Stimulated activated CD4-positive, alpha-beta T cell treated with anti-CD3 and anti-CD28 coated beads, Interleukin-4, amount 100 ng/mL, for 24 hours (primary cell): ENCODE results near the gene ARHGEF3.
"Not testable (repeated sequence)": the region's sequence is repeated elsewhere in the genome, so short reads cannot be mapped to it uniquely, and the experiment has no call there.

ENCODE experiments used
- DNase-seq: peaks from one replicate; pipeline ENCODE4 v3.0.0-alpha.2; 2020

Gene ARHGEF3

GRCh38 chr3:56720849-56721248 is 80.9 kb downstream of the ARHGEF3 start:
- DNase-seq, result no peak

GRCh38 chr3:56718809-56719208 is 82.9 kb downstream of the ARHGEF3 start:
- DNase-seq, result not testable (repeated sequence)

GRCh38 chr3:56711344-56711743 is 90.4 kb downstream of the ARHGEF3 start:
- no peak for DNase-seq

GRCh38 chr3:56707412-56707811 is 94.3 kb downstream of the ARHGEF3 start:
- peak; percentile 36 for DNase-seq

GRCh38 chr3:56706629-56707028 is 95.1 kb downstream of the ARHGEF3 start:
- DNase-seq, result no peak

- no peak for DNase-seq
Measured at GRCh38 chr3:56704706-56705105, 97.0 kb downstream of the ARHGEF3 start.

- DNase-seq, result peak; percentile 67
Measured at GRCh38 chr3:56702490-56703315, 99.0 kb downstream of the ARHGEF3 start.

- no peak for DNase-seq
Measured at GRCh38 chr3:56700151-56700550, 101.6 kb downstream of the ARHGEF3 start.

- DNase-seq, result no peak
Measured at GRCh38 chr3:56694867-56695683, 106.7 kb downstream of the ARHGEF3 start.

- no peak for DNase-seq
Measured at GRCh38 chr3:56693750-56694149, 108.0 kb downstream of the ARHGEF3 start.

GRCh38 chr3:56692520-56693433 is 109.0 kb downstream of the ARHGEF3 start:
- peak; percentile 36 for DNase-seq

GRCh38 chr3:56692001-56692365 is 109.8 kb downstream of the ARHGEF3 start:
- DNase-seq, result not testable (repeated sequence)

GRCh38 chr3:56691165-56692000 is 110.4 kb downstream of the ARHGEF3 start:
- no peak for DNase-seq

GRCh38 chr3:56689303-56689702 is 112.4 kb downstream of the ARHGEF3 start:
- no peak for DNase-seq

- no peak for DNase-seq
Measured at GRCh38 chr3:56688191-56688590, 113.6 kb downstream of the ARHGEF3 start.

- no peak for DNase-seq
Measured at GRCh38 chr3:56684029-56684428, 117.7 kb downstream of the ARHGEF3 start.

GRCh38 chr3:56683122-56683817 is 118.5 kb downstream of the ARHGEF3 start, which contains the start of gene TASOR:
Gene TASOR, minus strand, starts transcription at chr3:56683265. Its CDS starts 259 bp downstream, at chr3:56683006.
- DNase-seq, result peak; percentile 87

GRCh38 chr3:56682462-56683121 is 119.2 kb downstream of the ARHGEF3 start:
- DNase-seq, result peak; percentile 84

GRCh38 chr3:56681984-56682461 is 119.7 kb downstream of the ARHGEF3 start:
- no peak for DNase-seq

GRCh38 chr3:56680054-56680580 is 121.6 kb downstream of the ARHGEF3 start:
- DNase-seq, result no peak
